C4-2B (cell line): ENCODE measurements around the gene CEP164.

ENCODE experiments used
- H3K27ac ChIP-seq: fragments of 450-650 bp; 2 replicates; pipeline ENCODE4 v1.5.1; 2017
- ZFX ChIP-seq: fragments of 450-650 bp; IDR thresholded peaks from 2 replicates; pipeline ENCODE4 v1.6.1; 2017
- TF ChIP-seq, protein P1 (sequence below): fragments of 450-650 bp; conservative IDR thresholded peaks from 2 replicates; pipeline ENCODE4 v1.5.1; 2017; ENCODE audit warnings: mild to moderate bottlenecking

CEP164 gene

DNA sequence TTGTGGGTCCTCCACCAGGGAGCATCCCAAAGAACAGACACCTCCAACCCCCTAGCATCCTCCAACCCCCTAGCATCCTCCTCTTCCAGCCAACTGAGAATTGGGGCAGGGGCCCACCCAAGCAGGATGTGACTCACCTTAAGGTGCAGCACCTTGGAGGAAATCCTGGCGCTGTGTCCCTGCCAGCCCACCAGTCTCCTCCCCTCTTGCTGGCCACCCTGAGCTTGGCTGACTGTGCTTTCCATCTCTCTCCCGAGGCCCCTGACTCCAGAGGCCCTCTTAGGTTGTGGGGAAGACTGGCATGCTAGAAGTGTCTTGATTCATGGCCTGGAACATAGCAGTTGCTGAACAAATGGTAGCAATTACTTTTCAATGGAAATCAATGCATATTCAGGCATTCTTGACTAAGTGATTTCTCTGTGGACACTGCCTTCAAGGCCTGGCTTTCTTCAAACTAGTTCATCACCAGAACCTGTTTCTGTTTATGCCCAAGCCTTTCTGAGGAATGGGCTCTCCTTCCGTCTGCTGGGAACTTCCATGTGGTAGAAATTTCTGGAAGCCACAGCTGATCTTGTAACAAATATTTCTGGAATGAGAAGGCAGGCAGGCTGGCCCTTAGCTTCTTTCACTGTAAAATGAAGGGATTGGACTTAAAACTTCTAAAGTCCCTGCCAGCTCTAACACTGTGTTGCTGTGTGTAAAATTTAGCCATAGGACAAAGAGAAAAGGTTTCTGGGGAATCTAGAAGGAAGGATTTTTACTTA is 60.5 kb downstream of the CEP164 start:
- TF ChIP-seq, protein P1, sequence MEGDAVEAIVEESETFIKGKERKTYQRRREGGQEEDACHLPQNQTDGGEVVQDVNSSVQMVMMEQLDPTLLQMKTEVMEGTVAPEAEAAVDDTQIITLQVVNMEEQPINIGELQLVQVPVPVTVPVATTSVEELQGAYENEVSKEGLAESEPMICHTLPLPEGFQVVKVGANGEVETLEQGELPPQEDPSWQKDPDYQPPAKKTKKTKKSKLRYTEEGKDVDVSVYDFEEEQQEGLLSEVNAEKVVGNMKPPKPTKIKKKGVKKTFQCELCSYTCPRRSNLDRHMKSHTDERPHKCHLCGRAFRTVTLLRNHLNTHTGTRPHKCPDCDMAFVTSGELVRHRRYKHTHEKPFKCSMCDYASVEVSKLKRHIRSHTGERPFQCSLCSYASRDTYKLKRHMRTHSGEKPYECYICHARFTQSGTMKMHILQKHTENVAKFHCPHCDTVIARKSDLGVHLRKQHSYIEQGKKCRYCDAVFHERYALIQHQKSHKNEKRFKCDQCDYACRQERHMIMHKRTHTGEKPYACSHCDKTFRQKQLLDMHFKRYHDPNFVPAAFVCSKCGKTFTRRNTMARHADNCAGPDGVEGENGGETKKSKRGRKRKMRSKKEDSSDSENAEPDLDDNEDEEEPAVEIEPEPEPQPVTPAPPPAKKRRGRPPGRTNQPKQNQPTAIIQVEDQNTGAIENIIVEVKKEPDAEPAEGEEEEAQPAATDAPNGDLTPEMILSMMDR: no peak
- no peak for TF ChIP-seq ZFX
- H3K27ac ChIP-seq: no peak overlapping the region

DNA sequence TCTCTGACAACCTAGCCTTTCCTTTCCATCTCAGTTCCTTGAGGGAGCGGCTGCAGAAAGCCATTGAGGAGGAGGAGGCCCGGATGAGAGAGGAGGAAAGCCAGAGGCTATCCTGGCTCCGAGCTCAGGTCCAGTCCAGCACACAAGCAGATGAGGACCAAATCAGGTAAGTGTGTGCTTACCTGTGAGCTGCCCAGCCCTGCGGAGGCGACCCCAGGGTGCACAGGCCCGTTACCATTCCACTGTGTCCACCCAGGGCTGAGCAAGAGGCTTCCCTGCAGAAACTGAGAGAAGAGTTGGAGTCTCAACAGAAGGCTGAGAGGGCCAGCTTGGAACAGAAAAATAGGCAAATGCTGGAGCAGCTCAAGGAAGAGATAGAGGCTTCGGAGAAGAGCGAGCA is 63.1 kb downstream of the CEP164 start:
- no peak for TF ChIP-seq ZFX
- TF ChIP-seq, protein P1: no peak
- no peak overlapping the region for H3K27ac ChIP-seq

DNA sequence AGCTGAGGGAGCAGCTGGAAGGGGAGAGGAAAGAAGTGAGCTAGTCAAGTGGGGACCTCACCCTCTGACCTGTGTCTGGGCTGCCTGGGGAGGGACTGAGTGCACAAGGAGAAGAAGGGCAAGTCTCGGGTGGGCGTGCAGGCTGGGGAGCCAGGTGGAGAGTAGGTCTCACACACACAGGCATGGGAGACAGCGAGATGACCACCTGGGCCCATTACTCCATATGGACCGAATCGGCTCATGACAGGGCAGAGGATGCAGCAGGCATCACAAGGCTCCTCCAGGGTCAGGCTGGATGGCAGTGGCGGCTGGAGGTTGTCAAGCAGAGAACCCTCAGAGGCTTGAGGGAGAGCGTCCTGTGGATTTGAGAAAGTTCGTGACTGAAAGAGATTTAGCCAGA is 63.5 kb downstream of the CEP164 start:
- no peak overlapping the region for H3K27ac ChIP-seq
- TF ChIP-seq, protein P1: no peak
- TF ChIP-seq ZFX: no peak

DNA sequence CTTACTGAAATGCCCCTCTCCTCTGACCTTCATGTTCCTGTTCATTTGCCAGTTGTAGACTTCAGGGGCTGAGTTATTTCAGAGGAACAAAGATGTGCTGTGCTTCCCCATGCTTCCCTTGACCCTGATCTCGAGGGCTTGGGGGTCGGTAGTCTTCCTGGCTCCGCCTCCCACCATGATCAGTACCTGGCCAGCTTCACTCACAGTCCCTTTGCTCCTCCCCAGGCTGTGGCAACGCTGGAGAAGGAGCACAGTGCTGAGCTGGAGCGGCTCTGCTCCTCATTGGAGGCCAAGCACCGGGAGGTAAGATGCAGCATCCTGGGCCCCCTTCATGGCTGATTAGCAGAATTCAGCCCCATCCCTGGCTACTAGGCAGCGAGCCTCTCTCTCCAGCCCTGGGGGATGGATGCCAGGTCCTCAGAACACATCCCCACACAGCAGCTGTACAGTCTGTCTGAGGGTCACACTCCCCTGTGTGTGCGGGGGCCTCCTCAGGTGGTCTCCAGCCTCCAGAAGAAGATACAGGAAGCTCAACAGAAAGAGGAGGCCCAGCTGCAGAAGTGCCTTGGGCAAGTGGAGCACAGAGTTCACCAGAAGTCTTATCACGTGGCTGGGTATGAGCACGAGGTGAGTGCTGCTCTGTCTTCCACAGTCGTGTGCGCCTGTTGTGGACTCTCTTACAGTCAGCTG is 64.5 kb downstream of the CEP164 start:
- TF ChIP-seq ZFX: no peak
- TF ChIP-seq, protein P1: no peak
- no peak overlapping the region for H3K27ac ChIP-seq

DNA sequence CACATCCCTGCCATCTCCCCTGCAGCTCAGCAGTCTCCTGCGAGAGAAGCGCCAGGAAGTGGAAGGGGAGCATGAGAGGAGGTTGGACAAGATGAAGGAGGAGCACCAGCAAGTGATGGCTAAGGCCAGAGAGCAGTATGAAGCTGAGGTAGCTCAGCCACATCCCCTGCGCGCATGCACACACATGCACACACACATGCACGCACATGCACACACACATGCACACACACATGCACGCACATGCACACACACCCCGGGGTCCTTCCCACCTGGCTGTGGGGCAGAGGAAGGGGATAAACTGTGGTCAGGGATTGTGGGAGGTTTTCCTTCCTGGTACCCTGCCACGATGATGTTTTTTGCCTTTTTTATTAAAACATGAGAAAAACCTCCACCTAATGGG is 65.3 kb downstream of the CEP164 start:
- H3K27ac ChIP-seq: no peak overlapping the region
- TF ChIP-seq, protein P1: no peak
- no peak for TF ChIP-seq ZFX

DNA sequence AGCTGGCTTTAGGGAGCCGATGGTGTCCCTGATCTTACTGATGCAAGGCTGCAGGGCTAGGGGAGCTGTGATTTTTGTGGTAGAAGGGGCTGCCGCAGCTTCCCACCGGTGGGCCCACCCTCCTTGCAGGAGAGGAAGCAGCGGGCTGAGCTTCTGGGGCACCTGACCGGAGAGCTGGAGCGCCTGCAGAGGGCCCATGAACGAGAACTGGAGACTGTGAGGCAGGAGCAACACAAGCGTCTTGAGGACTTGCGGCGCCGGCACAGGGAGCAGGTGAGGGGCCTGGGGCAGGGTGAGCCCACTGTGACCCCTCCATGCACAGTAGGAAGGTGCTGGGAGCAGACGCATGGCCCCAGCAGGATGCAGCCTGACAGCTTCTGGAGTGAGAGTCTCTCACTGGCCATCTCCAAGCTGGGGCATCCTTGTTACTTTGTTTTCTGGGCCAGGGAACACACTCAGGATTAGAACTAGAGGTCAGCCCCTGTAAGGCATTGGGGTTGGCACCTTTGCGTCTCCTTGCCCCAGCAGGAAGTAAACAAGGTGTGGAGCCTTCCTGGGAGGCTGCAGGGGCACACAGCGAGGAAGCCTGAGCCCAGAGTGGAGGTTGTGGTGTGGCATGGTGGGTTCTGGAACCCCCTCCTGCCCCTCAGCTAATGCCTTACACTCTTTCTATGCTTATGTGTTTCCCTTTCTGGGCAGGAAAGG is 66.7 kb downstream of the CEP164 start:
- no peak overlapping the region for H3K27ac ChIP-seq
- TF ChIP-seq, protein P1: no peak
- no peak for TF ChIP-seq ZFX

DNA sequence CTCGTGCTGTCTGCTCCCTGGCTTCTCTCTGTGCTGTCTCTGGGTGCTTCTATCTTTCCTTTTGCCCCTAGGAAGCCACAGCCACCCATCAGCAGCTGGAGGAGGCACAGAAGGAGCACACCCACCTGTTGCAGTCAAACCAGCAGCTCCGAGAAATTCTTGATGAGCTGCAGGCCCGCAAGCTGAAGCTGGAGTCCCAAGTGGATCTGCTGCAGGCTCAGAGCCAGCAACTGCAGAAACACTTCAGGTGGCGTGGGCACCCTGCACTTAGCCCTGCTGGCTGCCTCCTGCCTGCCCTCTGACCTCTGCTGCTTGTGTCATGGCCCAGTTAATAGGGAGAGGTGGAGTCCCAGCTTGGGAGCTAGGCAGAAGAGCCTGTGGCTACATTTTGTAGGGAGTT is 67.8 kb downstream of the CEP164 start:
- no peak for TF ChIP-seq ZFX
- TF ChIP-seq, protein P1: no peak
- no peak overlapping the region for H3K27ac ChIP-seq
